HG02840 (cell line): Measurements from ENCODE around the gene KCNRG.
A peak's percentile ranks its signal among the peaks of the same experiment; 100 is the strongest.
"Not testable (repeated sequence)": the region's sequence is repeated elsewhere in the genome, so short reads cannot be mapped to it uniquely, and the experiment has no call there.

ENCODE experiments used
- ATAC-seq: cut with Tn5 transposase; IDR thresholded peaks from one replicate; pipeline ENCODE4 v1.9.1; 2021; ENCODE audit warnings: mild to moderate bottlenecking, moderate library complexity, moderate number of reproducible peaks; ENCODE audit not compliant: unreplicated experiment, low FRiP score

KCNRG gene

DNA sequence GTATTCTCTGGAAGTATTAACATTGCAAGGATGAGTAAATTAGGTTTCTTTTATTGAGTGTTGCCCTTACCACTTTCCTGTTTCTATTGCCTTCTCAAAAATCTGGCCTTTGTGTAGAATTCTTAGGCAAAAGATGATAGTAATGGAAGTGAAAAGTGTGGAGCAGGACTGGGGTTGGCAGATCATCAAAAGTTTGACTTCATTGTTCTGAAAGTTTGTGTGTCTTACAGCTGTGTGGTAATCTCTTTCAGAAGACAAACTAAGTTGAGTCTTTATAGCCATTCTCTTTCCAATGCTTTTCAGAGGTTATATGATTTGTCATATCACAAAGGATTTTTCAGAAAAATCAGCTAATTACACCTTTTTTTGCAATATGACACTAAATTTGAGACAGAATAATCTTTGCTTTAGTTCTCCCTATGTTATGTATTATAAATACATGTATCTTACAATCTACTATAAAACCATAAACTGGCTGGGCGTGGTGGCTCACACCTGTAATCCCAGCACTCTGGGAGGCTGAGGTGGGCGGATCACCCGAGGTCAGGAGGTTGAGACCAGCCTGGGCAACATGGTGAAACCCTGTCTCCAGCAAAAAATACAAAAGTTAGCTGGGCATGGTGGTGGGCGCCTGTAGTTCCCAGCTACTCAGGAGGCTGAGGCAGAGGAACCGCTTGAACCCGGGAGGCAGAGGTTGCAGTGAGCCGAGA lies 8.7 kb upstream of the KCNRG start:
- ATAC-seq, result no peak

DNA sequence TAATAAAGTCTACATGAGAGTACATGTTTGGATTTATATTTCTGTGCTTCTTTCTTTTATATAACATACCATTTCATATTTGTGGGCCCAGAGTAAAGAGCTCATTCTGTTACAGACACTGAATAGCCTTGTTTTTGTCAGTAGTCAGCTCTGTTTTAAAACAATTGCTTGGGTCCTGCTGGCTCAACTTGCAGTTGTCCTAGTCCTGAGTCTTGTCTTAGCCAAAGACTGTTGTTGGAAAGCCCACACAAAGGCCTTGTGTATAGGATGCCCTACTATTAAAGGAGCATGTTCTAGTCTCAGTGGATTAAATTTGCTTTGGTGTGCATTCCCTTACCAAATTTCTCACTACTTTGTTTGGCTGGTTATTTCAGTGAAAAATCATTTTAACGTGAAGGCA lies 3.8 kb upstream of the KCNRG start:
- no peak for ATAC-seq

GRCh38 chr13:50012396-50013169 lies 2.7 kb upstream of the KCNRG start:
- no peak for ATAC-seq

GRCh38 chr13:50014386-50014785 lies 858 bp upstream of the KCNRG start:
- ATAC-seq, result no peak

DNA sequence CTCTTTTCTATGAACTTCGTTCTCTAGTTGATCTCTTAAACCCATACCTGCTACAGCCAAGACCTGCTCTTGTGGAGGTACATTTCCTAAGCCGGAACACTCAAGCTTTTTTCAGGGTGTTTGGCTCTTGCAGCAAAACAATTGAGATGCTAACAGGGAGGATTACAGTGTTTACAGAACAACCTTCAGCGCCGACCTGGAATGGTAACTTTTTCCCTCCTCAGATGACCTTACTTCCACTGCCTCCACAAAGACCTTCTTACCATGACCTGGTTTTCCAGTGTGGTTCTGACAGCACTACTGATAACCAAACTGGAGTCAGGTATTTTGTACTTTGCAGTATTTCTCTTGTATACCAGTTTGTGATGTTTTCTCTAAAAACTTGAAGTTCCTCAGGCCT lies 506 bp downstream of the KCNRG start:
- ATAC-seq, result no peak

DNA sequence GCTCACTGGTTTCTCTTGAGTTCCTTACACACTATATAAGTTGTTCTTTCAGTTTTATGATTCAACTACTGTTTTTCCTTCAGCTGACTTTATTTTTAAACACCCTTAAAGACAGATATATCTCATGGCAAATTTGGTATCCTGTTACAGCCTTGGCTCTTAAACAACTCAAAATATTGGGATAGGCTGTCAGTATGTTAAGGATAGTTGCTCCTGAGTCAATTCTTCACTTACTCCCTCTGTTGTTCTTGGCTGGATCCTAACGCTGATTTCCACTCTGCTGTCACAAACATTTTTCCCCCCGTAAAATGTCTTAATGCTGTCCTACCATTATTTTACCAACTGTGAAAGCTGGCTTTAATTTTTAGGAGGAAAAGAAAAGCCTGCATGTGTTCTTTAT lies 1.2 kb downstream of the KCNRG start:
- ATAC-seq, result no peak

DNA sequence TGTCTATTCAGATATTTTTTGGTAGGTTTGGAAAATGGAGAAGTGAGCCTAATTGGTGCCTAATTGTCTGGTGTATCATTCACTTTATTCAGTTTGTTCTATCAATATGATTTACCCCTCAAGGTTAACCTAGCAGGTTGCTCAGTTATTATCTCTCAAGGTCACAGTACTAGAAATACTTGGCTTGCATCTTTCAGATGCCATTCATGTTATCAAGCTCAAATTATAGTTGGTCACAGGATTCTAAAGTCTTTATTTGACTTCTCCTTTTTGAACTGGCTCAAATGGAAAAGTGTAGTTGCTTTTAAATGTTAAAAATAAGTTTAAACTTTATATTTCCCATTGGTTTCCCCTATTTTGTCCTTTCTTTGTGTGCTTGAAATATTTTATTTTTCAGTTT lies 2.6 kb downstream of the KCNRG start:
- ATAC-seq, result no peak

DNA sequence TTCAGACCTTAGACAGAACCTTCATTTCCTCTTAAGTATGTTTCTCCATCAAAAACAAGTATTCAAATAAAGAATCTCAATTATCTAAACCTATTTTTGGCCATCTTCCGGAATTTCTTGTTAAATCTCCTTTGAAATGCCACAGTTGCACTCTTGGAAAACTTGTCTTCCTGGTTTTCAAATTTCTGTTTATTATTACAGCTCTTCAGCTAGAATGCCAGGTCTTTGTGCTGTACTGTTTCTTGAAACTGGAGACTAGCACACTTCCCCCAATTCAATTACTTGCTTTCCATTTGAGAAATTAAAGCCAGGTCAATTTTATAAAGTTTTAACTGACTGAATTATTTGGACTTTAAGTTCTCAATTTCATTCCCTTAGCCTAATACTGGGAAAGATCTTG lies 10.2 kb downstream of the KCNRG start:
- ATAC-seq, result no peak

DNA sequence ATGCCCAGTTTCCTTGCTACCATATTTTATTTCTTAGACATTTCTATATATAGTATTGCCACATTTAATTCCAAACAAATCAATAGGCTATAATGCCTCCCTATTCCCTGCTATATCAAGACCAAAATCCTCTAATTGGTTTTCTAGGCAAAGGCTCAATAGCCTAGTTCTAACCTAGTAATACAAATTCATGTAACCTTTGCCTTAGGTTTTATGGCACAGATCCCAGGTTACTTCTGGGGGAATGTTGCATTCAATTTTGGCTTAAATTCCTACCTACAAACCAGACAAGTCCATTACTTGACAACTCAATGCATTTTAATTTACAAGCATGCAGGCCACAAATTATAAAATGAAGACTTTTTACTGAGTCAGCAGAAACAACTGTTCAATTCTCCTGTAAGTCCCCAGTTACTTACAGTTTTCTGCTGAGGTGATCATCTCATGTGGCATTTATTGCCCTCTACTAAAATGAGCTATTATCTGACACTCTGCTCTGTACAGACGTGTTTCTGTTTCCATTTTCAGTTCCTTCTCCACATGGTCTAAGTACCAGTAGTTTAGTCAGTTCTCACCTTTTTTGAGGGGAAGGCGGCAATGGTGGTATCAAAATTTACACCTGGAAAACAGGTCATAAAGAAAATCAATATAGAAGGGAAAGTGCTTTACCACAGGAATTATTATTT lies 11.7 kb downstream of the KCNRG start:
- peak; percentile 96 for ATAC-seq

- no peak for ATAC-seq
These were observed 15.1 kb downstream of the KCNRG start for GRCh38 chr13:50030315-50030714.

- ATAC-seq, result no peak
These were observed 18.5 kb downstream of the KCNRG start for GRCh38 chr13:50033725-50034124.

DNA sequence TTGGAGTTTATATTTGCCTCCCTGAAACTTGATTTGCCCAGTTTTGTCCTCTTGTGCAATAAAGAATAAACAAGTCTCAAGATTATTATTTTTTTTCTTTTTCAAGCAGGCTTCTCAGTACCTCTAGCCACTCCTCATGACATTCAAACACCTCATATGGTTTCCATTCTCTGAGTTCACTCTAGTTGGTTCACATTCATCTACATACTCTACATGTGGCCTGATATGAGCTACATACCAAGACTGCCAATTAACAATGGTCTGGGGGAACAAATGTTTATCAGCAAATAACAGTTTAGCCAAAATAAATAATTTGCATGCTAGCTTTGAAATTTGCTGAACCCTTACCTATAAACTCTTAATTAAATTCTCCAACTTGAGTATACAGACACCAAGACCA lies 22.5 kb downstream of the KCNRG start:
- no peak for ATAC-seq

DNA sequence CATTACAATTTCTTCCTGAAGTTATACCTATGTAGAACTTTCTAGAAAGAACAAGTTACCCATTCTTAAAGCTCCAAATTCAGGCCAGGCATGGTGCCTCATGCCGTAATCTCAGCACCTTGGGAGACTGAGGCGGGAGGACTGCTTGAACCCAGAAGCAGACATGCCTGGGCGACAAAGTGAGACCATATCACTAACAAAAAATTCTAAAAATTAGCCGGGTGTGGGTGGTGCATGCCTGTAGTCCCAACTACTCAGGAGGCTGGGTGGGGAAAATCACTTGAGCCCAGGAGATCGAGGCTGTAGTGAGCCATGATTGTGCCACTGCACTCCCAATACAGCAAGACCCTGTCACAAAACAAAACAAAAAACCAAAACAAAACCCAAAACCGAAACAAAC lies 23.0 kb downstream of the KCNRG start:
- ATAC-seq, result no peak

DNA sequence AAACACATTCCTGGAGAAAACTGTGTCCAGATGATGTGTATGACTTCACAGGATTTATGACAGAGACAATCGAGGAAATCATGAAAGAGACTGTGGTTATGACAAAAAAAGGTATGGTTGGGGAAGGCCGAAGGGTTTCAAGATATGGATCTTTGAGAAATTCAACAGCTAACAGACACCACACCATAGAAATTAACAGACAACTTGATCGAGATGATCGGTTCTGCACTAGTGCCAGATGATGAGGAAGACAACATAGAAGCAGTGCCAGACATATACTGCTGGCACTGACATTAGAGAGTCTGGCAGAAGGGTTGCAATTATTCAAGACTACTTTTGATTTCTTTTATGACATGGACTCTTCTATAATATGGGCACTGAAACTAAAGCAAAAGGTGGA lies 37.2 kb downstream of the KCNRG start:
- no peak for ATAC-seq

DNA sequence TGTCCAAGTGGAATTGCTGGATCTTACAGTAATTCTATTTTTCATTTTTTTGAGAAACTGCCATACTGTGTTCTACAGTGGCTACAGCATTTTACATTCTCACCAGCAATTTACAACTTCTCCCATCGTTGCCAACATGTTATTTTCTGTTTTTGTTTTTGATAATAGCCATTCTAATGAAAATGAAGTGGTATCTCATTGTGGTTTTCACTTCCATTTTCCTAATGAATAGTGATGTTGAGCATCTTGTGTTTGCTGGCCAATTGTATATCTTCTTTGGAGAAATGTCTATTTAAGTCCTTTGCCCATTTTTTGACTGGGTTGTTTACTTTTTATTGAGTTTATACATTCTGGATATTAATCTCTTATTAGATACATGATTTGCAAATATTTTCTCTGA lies 38.6 kb downstream of the KCNRG start:
- ATAC-seq, result no peak

- ATAC-seq, result no peak
These were observed 40.2 kb downstream of the KCNRG start for GRCh38 chr13:50055454-50055853.

DNA sequence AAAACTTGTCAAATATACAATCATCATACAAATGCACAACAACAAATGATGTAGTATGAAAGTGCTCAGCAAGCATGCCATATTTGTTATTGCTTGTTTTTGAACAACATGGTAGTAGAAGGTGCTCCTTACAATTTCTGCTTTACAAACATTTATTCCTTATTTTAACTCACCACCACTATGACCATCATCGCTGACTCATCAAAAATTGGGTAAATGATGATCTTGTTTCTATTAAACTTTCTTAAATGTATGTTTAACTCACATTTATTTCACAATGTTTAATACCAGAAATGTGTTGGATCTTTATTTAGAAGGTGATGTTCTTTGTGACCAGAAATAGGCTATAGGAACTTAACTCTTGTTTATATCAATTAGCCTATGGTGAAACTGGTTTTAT lies 45.5 kb downstream of the KCNRG start:
- no peak for ATAC-seq

DNA sequence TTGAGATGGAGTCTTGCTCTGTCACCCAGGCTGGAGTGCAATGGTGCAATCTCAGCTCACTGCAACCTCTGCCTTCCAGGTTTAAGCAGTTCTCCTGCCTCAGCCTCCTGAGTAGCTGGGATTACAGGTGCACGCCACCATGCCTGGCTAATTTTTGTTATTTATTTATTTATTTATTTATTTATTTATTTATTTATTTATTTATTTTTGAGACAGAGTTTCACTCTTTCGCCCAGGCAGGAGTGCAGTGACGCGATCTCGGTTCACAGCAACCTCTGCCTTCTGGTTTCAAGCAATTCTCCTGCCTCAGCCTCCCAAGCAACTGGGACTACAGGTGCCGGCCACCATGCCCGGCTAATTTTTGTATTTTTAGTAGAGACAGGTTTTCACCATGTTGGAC lies 47.1 kb downstream of the KCNRG start:
- not testable (repeated sequence) for ATAC-seq

GRCh38 chr13:50065712-50066111 lies 50.5 kb downstream of the KCNRG start:
- ATAC-seq, result no peak

DNA sequence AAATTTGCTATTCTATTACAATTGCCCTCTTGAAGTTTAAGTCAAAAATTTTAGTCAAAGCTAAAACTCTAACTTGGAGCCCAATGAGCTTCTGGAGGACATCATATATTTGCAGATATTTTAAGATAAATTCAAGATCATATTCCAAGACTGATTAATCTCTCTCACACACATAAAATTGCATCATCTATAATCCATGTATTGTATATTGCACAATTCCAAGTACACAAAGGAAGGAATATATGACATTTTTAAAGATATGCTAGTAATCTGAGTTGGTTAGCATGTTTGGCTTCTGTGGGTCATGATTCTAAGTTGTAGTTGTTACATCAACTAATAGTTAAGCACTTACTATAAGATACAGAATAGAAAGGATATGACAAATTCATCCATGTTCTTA lies 53.3 kb downstream of the KCNRG start:
- ATAC-seq, result no peak

DNA sequence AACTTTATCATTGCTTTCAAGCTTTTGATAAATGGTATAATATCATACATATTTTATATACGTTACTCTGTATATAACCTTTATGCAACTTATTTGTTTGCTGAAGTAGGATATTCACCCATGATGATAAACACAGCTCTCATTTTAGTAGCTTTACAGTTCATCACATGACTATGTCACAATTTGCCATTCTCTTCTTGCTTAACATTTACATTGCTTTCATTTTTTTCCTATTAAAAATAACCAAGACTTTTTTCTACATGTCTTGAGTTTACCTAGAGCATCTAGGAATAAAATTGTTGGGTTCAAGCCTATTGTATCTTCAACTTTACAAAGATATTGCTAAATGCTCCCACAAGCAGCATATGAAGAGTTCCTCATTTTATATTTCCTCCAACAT lies 54.0 kb downstream of the KCNRG start:
- ATAC-seq, result no peak

- ATAC-seq, result no peak
These were observed 54.9 kb downstream of the KCNRG start for GRCh38 chr13:50070186-50070585.
